Hepatocyte (in vitro differentiated cells): ENCODE data around the gene ADTRP.

Experiments
- EZH2 ChIP-seq: fragments of 200-600 bp; sonication (generic); IDR thresholded peaks from 2 replicates; pipeline ENCODE4 v1.6.1; 2016; ENCODE audit warnings: antibody characterized with exemption, mild to moderate bottlenecking, borderline replicate concordance
- EZH2phosphoT487 ChIP-seq: fragments of 200-600 bp; sonication (generic); IDR thresholded peaks from one replicate; pipeline ENCODE4 v1.6.1; 2018; ENCODE audit warnings: antibody characterized with exemption, mild to moderate bottlenecking, low read depth, moderate library complexity; ENCODE audit not compliant: unreplicated experiment, severe bottlenecking
- TF ChIP-seq, protein P1 (sequence below): fragments of 200-600 bp; sonication (generic); IDR thresholded peaks from 2 replicates; pipeline ENCODE4 v1.5.1; 2016; ENCODE audit warnings: antibody characterized with exemption, mild to moderate bottlenecking; ENCODE audit not compliant: poor library complexity

DNA sequence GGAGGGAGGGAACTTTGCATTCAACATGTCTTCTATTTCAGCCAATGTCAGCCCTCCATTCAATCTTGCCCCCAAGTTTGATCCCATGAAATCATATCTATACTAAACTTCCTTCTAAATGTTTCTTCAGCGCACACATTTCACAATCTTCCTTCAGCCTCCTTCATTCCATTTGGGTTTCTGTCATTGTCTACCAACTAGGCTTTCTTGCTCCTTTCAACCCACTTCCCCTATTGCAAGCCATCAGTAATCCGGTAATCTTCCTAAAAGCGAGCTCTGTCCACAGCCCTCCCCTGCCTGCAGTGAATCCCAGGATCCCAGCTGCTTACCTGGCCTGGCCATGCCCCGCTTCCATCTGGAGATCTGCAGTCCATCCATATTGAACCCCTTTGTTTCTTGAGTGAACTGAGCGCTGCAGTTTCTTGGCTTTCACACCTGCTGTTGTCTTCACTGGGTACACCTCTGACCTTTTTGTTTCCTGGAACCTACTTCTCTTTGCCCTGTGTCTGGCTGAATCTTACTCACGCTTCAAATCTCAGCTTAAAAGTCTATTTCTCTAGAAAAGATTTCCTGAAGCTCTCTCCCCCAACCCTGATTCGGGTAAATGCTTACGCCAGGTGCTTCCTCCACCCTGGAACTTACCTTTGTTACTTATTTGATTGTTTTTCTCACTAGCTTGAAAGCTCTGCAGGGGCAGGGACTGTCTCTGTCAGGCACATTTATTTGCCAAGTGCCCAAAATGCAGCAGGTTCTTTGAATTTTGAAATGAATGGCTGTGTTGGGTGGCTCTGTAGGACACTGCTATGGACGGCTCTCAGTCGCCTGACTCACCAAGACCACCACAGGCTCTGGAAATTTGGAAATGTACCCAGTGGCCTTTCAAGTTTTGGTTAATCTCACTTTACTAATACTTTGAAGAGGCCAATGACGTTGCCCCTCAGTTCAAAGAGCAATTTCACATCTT lies 50.3 kb downstream of the ADTRP start:
- TF ChIP-seq, protein P1, sequence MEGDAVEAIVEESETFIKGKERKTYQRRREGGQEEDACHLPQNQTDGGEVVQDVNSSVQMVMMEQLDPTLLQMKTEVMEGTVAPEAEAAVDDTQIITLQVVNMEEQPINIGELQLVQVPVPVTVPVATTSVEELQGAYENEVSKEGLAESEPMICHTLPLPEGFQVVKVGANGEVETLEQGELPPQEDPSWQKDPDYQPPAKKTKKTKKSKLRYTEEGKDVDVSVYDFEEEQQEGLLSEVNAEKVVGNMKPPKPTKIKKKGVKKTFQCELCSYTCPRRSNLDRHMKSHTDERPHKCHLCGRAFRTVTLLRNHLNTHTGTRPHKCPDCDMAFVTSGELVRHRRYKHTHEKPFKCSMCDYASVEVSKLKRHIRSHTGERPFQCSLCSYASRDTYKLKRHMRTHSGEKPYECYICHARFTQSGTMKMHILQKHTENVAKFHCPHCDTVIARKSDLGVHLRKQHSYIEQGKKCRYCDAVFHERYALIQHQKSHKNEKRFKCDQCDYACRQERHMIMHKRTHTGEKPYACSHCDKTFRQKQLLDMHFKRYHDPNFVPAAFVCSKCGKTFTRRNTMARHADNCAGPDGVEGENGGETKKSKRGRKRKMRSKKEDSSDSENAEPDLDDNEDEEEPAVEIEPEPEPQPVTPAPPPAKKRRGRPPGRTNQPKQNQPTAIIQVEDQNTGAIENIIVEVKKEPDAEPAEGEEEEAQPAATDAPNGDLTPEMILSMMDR = no peak
- TF ChIP-seq EZH2phosphoT487 (no peak), EZH2 (no peak)
